DOHH2 (cell line): Measurements from ENCODE around the gene HFE.

Source experiments
- CTCF ChIP-seq: fragments of 200-600 bp; sonication (generic); IDR thresholded peaks from one replicate; pipeline ENCODE4 v1.5.1; 2014; ENCODE audit warnings: antibody characterized with exemption, mild to moderate bottlenecking, low read depth, low read length; ENCODE audit not compliant: poor library complexity, severe bottlenecking
- EZH2phosphoT487 ChIP-seq: fragments of 200-600 bp; sonication (generic); IDR thresholded peaks from 2 replicates; pipeline ENCODE4 v1.6.1; 2017; ENCODE audit warnings: borderline replicate concordance, mild to moderate bottlenecking, antibody characterized with exemption, low read length, moderate library complexity, mixed read lengths

DNA sequence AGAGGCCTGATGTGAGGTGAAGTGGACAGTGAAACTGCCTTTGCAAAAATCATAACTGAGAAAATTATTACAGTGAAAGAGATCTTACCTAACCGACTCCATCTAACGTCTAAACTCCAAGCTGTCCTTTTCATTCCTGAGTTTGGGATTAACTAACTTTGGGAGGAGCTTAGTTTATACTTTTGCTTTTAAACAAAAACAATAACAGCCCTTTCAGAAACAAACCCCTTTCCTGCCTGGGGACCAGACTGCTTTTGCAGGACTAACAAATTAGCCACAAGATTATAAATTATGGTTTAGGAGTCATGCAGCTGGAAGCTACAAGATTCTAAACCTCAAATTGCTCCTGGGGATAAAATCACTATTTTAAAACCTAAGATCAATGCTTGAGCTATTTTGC is 38.6 kb upstream of the HFE start:
- TF ChIP-seq EZH2phosphoT487 (no peak), CTCF (no peak)
